Liver (tissue), 9 donors: Measurements from ENCODE around the gene SRSF9. TPM values are rescaled to one million over a fixed set of nuclear protein-coding genes. Genes with fewer than 3 reads are reported as not detected.

Source experiments
- DNase-seq: peaks from one replicate; pipeline ENCODE4 v3.0.0-alpha.2; 2017; ENCODE audit warnings: low spot score
- H3K27ac ChIP-seq, 2 donors: one replicate each; pipeline ENCODE4 v1.7.0; 2013; ENCODE audit warnings: inconsistent platforms in 2 of 2, low read length in 2 of 2, control low read depth in 1 of 2, low read depth in 1 of 2, mild to moderate bottlenecking in 1 of 2
- H3K27me3 ChIP-seq, 4 donors: one replicate each; pipeline versions ENCODE4 v1.6.1 to v1.7.0; 2013; ENCODE audit warnings: low read length in 3 of 4, inconsistent platforms in 1 of 4, mild to moderate bottlenecking in 1 of 4, moderate library complexity in 1 of 4; ENCODE audit not compliant: control insufficient read depth in 4 of 4, insufficient read depth in 4 of 4
- H3K36me3 ChIP-seq, 4 donors: one replicate each; pipeline versions ENCODE4 v1.6.1 to v1.7.0; 2013; ENCODE audit warnings: low read length in 3 of 4, mild to moderate bottlenecking in 3 of 4, low read depth in 1 of 4, moderate library complexity in 1 of 4; ENCODE audit not compliant: control insufficient read depth in 4 of 4, insufficient read depth in 3 of 4
- H3K4me1 ChIP-seq, 4 donors: one replicate each; pipeline versions ENCODE4 v1.6.1 to v1.7.0; 2013; ENCODE audit warnings: low read length in 3 of 4, mild to moderate bottlenecking in 3 of 4, moderate library complexity in 1 of 4; ENCODE audit not compliant: control insufficient read depth in 4 of 4, insufficient read depth in 4 of 4
- H3K4me3 ChIP-seq, 3 donors: one replicate each; pipeline versions ENCODE4 v1.6.1 to v1.7.0; 2013; ENCODE audit warnings: low read length in 3 of 3, control low read depth in 1 of 3, low read depth in 1 of 3, mild to moderate bottlenecking in 1 of 3
- H3K9ac ChIP-seq, 2 donors: one replicate each; pipeline ENCODE4 v1.7.0; 2013; ENCODE audit warnings: low read length in 2 of 2, mild to moderate bottlenecking in 2 of 2, moderate library complexity in 2 of 2, control low read depth in 1 of 2, low read depth in 1 of 2
- H3K9me3 ChIP-seq, 4 donors: one replicate each; pipeline versions ENCODE4 v1.6.1 to v1.7.0; 2013; ENCODE audit warnings: low read length in 3 of 4; ENCODE audit not compliant: control insufficient read depth in 4 of 4
- EGR1 ChIP-seq, 2 donors: IDR thresholded peaks; 2 replicates each; pipeline ENCODE4 v1.6.1; 2016 to 2018; ENCODE audit warnings: antibody characterized with exemption in 2 of 2, low read depth in 2 of 2
- FOXA1 ChIP-seq: IDR thresholded peaks from 2 replicates; pipeline ENCODE4 v1.6.1; 2016; ENCODE audit warnings: antibody characterized with exemption
- FOXA2 ChIP-seq: IDR thresholded peaks from 2 replicates; pipeline ENCODE4 v1.6.1; 2016; ENCODE audit warnings: antibody characterized with exemption
- GABPA ChIP-seq, 2 donors: IDR thresholded peaks in 1 of 2; conservative IDR thresholded peaks in 1 of 2; 2 replicates each; pipeline ENCODE4 v1.6.1; 2016; ENCODE audit warnings: antibody characterized with exemption in 2 of 2, mild to moderate bottlenecking in 1 of 2, moderate library complexity in 1 of 2
- HNF4A ChIP-seq, 2 donors: conservative IDR thresholded peaks; 2 replicates each; pipeline ENCODE4 v1.6.1; 2016; ENCODE audit warnings: antibody characterized with exemption in 2 of 2, mild to moderate bottlenecking in 2 of 2
- HNF4G ChIP-seq: IDR thresholded peaks from 2 replicates; pipeline ENCODE4 v1.6.1; 2016; ENCODE audit warnings: antibody characterized with exemption
- JUND ChIP-seq, 2 donors: IDR thresholded peaks; 2 replicates each; pipeline ENCODE4 v1.6.1; 2016; ENCODE audit warnings: antibody characterized with exemption in 2 of 2
- NR2F2 ChIP-seq: IDR thresholded peaks from 2 replicates; pipeline ENCODE4 v1.6.1; 2016; ENCODE audit warnings: antibody characterized with exemption
- RAD21 ChIP-seq, 2 donors: IDR thresholded peaks; 2 replicates each; pipeline ENCODE4 v1.6.1; 2016; ENCODE audit warnings: antibody characterized with exemption in 2 of 2, mild to moderate bottlenecking in 2 of 2
- SP1 ChIP-seq: IDR thresholded peaks from 2 replicates; pipeline ENCODE4 v1.6.1; 2018; ENCODE audit warnings: antibody characterized with exemption, mild to moderate bottlenecking
- TAF1 ChIP-seq: conservative IDR thresholded peaks from 2 replicates; pipeline ENCODE4 v1.6.1; 2016; ENCODE audit warnings: antibody characterized with exemption, mild to moderate bottlenecking
- YY1 ChIP-seq: IDR thresholded peaks from 2 replicates; pipeline ENCODE4 v1.6.1; 2016; ENCODE audit warnings: antibody characterized with exemption, mild to moderate bottlenecking
- WGBS: extraction: QIAGEN DNeasy Blood & Tissue Kit; methylation state at CpG from one replicate; pipeline ENCODE4 v1.1.7; 2013; 5-methylcytosine and 5-hydroxymethylcytosine counted together
- polyA plus RNA-seq, 2 donors: library from polyadenylated mRNA; stranded (reverse) in 1 of 2; unstranded in 1 of 2; fragments of 200-250 nt in 1 of 2; fragments of >200 nt in 1 of 2; fragmentation: Nextera tagmentation in 1 of 2; extraction: Ambion mirVana in 1 of 2; gene quantifications; one replicate each; pipeline versions ENCODE4 v1.2.1 to v1.2.3, GENCODE V29; 2013 to 2015
- total RNA-seq, 2 donors: library from RNA; depleted of rRNA; stranded (reverse); fragments of >200 nt; gene quantifications; one replicate each; pipeline ENCODE4 v1.2.3, GENCODE V29; 2014
- TF ChIP-seq, protein P1 (sequence below): IDR thresholded peaks from 2 replicates; pipeline ENCODE4 v1.6.1; 2016; ENCODE audit warnings: antibody characterized with exemption
- TF ChIP-seq, protein P2 (sequence below): IDR thresholded peaks from 2 replicates; pipeline ENCODE4 v1.6.1; 2016; ENCODE audit warnings: antibody characterized with exemption
- TF ChIP-seq, protein P3 (sequence below): IDR thresholded peaks from 2 replicates; pipeline ENCODE4 v1.6.1; 2016; ENCODE audit warnings: antibody characterized with exemption, mild to moderate bottlenecking
- TF ChIP-seq, protein P4 (sequence below): fragments of 150-350 bp; IDR thresholded peaks from 2 replicates; pipeline ENCODE4 v1.5.1; 2017; ENCODE audit warnings: improper control_type of control experiment, low read depth, low read length; ENCODE audit not compliant: missing input control
- TF ChIP-seq, protein P5 (sequence below): IDR thresholded peaks from 2 replicates; pipeline ENCODE4 v1.6.1; 2016; ENCODE audit warnings: antibody characterized with exemption
- donor health status: healthy.
- donor health status: healthy.
- donor health status: healthy.
- donor health status: healthy.
- donor health status: healthy.

SRSF9 gene
- total and polyA plus RNA-seq, 4 donors, result 45.3 to 98.5 (median 73.3) TPM

DNA sequence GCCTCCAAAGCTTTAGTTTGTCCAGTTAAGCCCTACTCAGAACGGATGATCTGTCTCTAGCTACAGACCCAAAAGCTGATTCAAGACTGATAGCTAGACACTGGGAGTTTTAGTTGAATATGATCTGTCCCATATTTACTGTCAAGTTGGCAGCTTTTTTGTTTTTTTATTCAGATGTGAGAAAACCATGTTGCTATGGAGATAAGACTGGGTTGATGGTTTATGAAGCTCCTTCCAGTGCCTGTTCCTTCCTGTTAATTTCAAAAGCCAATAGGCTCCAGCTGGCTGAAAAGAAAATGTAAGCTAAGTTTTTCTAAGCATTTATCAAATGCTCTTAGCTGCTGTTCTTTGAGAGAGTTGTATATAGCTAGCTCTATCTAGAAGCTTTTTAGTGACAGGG lies 31.0 kb upstream of the SRSF9 start (continued):
- TF ChIP-seq, protein P1, sequence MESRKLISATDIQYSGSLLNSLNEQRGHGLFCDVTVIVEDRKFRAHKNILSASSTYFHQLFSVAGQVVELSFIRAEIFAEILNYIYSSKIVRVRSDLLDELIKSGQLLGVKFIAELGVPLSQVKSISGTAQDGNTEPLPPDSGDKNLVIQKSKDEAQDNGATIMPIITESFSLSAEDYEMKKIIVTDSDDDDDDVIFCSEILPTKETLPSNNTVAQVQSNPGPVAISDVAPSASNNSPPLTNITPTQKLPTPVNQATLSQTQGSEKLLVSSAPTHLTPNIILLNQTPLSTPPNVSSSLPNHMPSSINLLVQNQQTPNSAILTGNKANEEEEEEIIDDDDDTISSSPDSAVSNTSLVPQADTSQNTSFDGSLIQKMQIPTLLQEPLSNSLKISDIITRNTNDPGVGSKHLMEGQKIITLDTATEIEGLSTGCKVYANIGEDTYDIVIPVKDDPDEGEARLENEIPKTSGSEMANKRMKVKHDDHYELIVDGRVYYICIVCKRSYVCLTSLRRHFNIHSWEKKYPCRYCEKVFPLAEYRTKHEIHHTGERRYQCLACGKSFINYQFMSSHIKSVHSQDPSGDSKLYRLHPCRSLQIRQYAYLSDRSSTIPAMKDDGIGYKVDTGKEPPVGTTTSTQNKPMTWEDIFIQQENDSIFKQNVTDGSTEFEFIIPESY, result no peak
- no peak for TF ChIP-seq YY1
- TF ChIP-seq, protein P2, sequence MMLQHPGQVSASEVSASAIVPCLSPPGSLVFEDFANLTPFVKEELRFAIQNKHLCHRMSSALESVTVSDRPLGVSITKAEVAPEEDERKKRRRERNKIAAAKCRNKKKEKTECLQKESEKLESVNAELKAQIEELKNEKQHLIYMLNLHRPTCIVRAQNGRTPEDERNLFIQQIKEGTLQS, result no peak
- TF ChIP-seq RAD21 (IDR thresholded peaks at IDR 0.05), result no peak

DNA sequence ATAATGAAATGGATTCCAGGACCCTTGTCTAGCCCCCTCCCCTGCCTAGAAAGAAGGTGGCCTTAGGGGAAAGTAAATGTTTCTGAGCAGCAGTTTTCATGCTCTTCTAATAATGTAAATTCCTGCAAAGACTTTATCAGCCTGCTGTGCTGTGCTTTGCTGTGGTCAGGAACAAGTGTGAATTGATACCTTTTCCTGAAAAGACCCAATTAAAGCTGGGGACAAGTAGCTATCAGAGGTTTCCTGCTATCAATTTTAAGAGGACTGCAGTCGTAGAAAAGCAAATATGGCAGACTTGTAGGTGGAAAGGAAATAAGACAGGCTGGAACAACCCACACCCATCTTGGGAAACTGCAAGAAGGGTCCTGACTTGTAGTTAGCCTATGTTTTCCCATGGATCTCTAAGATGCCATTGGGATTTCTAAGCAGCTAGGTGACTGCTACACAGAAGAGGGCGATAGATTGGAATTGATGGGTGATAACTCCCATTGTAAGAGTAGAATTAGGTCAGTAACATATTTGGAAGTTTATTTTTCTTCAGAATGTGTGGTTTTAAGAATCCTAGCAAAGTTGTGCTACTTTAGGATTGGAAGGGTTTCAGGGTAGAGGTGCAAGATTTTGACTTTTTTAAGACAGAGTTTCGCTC lies 29.4 kb upstream of the SRSF9 start:
- H3K36me3 ChIP-seq, result peaks cover 7 to 26% (median 19%) of the 10 kb centered on the region in 4 donors
- no peak for DNase-seq
- WGBS, result 90% methylated on average over 3 of the region's 3 CpGs
- no peaks in the 10 kb centered on the region for H3K9me3 ChIP-seq
- no peak overlapping the region for H3K4me3 ChIP-seq
- no peak overlapping the region for H3K27ac ChIP-seq
- no peak overlapping the region for H3K9ac ChIP-seq
- TF ChIP-seq, protein P3, sequence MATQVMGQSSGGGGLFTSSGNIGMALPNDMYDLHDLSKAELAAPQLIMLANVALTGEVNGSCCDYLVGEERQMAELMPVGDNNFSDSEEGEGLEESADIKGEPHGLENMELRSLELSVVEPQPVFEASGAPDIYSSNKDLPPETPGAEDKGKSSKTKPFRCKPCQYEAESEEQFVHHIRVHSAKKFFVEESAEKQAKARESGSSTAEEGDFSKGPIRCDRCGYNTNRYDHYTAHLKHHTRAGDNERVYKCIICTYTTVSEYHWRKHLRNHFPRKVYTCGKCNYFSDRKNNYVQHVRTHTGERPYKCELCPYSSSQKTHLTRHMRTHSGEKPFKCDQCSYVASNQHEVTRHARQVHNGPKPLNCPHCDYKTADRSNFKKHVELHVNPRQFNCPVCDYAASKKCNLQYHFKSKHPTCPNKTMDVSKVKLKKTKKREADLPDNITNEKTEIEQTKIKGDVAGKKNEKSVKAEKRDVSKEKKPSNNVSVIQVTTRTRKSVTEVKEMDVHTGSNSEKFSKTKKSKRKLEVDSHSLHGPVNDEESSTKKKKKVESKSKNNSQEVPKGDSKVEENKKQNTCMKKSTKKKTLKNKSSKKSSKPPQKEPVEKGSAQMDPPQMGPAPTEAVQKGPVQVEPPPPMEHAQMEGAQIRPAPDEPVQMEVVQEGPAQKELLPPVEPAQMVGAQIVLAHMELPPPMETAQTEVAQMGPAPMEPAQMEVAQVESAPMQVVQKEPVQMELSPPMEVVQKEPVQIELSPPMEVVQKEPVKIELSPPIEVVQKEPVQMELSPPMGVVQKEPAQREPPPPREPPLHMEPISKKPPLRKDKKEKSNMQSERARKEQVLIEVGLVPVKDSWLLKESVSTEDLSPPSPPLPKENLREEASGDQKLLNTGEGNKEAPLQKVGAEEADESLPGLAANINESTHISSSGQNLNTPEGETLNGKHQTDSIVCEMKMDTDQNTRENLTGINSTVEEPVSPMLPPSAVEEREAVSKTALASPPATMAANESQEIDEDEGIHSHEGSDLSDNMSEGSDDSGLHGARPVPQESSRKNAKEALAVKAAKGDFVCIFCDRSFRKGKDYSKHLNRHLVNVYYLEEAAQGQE, result no peak
- TF ChIP-seq, protein P4, sequence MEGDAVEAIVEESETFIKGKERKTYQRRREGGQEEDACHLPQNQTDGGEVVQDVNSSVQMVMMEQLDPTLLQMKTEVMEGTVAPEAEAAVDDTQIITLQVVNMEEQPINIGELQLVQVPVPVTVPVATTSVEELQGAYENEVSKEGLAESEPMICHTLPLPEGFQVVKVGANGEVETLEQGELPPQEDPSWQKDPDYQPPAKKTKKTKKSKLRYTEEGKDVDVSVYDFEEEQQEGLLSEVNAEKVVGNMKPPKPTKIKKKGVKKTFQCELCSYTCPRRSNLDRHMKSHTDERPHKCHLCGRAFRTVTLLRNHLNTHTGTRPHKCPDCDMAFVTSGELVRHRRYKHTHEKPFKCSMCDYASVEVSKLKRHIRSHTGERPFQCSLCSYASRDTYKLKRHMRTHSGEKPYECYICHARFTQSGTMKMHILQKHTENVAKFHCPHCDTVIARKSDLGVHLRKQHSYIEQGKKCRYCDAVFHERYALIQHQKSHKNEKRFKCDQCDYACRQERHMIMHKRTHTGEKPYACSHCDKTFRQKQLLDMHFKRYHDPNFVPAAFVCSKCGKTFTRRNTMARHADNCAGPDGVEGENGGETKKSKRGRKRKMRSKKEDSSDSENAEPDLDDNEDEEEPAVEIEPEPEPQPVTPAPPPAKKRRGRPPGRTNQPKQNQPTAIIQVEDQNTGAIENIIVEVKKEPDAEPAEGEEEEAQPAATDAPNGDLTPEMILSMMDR, result no peak
- TF ChIP-seq FOXA1, result no peak
- TF ChIP-seq NR2F2, result no peak
- no peak for TF ChIP-seq GABPA (IDR thresholded peaks at IDR 0.05 in 1 of 2, conservative IDR thresholded peaks at IDR 0.05 in 1 of 2)
- no peak for TF ChIP-seq EGR1 (IDR thresholded peaks at IDR 0.05; ENCODE audit: low read depth in 2 of 2)
- no peak for TF ChIP-seq HNF4A (conservative IDR thresholded peaks at IDR 0.05)
- TF ChIP-seq, protein P1, result no peak
- TF ChIP-seq TAF1, result no peak
- TF ChIP-seq, protein P5, sequence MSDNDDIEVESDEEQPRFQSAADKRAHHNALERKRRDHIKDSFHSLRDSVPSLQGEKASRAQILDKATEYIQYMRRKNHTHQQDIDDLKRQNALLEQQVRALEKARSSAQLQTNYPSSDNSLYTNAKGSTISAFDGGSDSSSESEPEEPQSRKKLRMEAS, result no peak
- TF ChIP-seq HNF4G, result no peak
- no peak for TF ChIP-seq JUND (IDR thresholded peaks at IDR 0.05)
- no peak for TF ChIP-seq FOXA2
- TF ChIP-seq RAD21 (IDR thresholded peaks at IDR 0.05), result no peak
- TF ChIP-seq SP1, result no peak
- TF ChIP-seq, protein P2, result no peak
- H3K4me1 ChIP-seq, result peaks cover 0 to 19% (median 12%) of the 10 kb centered on the region in 4 donors
- H3K27me3 ChIP-seq, result no peaks in the 10 kb centered on the region
